NCI-H345 treated with DMSO at 0.1 percent for 48 hours (cell line): ENCODE data around the gene MOG.
"Not testable (repeated sequence)": the region's sequence is repeated elsewhere in the genome, so short reads cannot be mapped to it uniquely, and the experiment has no call there.

Experiments used
- DNase-seq: peaks from one replicate; lab custom pipeline; 2025; ENCODE audit not compliant: unreplicated experiment; lab: John Stamatoyannopoulos, UW

Gene MOG

DNA sequence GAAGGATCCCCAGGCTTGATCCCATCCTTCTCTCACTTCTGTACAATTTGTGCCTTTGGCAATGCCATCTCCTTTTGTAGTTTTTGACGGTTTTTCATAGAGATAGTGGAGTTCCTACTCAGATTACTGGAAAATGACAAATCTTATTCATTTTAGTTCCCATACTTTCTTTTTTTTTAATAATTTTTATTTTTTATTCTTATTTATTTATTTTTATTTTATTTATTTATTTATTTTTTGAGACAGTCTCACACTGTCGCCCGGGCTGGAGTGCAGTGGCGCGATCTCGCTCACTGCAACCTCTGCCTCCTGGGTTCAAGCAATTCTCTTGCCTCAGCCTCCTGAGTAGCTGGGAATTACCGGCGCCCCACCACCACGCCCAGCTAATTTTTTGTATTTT, 19.6 kb upstream of the MOG start:
- DNase-seq, result no peak

DNA sequence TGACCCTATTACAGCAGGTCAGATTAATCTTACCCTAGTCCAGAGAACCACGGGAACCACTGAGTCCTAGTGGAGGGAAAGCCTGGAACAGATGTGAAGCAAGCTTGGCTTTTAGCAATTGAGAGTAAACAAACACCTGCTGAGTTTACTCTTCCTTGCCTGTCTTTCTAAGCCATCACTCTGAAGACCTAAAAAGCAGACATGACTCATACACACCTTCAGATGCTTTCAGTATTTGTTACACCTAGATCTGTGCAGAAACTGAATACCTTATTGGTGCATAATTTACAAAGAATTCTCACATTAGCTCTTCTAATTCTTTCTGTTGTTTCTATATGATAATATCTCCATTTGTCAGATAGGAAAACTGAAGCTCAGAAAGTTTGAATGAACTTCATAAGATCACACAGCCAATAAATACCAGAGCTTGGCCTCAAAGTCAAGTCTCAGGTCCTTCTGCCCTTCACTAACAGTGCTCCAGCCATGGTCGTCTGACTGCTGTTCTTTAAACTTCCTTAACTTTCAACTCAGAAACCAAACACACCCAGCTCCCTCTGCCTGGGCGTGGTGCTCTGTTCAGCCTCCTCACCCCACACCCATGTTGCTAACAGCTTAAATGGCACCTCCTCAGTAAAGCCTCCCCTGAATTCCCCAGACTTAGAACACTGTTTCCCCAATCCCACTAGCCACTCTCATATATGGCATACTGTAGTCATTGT, 15.3 kb upstream of the MOG start:
- no peak for DNase-seq

DNA sequence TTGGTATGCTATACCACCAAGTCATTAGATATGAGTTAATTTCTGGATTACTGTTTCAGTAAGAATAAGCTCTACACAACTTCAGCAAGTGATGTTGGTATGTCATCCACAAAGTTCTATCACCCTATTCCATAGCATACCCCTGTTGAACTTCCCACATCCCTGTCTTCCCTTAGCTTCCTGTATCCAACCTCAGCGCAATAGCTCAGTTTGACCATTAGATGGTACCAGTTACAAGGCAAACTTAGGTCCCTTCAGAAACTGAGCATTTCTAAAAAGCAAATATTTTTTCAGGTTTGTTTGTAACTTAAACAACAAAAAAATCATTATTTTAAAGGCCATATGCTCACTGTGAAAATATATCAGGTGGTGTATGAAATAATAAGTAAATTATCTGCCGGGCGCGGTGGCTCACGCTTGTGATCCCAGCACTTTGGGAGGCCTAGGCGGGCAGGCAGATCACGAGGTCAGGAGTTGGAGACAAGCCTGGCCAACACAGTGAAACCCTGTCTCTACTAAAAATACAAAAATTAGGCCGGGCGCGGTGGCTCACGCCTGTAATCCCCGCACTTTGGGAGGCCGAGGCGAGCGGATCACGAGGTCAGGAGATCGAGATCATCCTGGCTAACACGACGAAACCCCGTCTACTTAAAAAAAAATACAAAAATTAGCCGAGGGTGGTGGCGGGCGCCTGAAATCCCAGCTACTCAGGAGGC, 8.8 kb upstream of the MOG start:
- peak; percentile 19 for DNase-seq

DNA sequence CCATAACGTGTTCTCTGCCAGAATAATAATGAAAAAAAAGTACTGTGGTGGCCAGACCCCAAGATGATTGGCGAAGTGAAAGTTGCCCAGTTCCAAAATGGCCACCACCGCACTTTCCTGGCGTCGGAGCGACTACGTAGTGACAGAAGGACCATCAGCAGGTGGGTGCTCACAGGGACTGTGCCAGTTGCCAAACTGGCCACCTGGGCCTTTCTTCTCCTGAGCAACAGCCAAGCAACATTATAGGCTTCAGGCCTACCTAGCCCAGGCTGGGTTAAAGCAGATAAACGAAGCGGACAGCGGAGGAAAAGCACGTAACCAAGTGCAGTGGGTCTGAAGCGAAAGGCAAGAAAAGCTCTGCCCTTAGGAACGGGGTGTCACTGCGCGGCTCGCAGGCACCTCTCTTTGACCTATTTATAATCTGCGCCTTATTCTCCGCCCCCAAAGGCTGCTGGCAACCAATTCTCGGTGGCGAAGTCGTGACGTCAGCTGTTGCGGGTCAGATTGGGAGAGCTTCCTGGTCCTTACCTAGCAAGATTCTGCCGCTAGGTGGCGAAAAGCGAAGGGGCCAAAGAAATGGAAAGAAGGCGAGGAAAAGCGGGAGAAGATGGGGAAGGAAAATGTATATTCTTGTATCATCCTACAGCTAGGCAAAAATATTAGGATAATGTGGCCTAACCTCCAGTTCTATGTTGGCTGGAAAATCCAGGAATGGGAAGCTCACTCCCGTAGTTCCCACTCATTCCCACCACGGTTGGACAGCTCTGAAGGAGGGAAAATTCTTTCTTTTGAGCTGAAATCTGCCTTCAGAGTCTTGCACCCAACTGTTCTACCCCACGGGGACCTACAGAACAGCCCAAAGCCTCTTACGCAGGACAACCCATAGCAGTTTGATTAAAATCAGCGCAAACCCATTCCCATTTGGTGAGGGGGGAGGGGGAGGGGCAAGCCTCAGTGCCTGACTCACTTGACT, 6.9 kb upstream of the MOG start:
- DNase-seq, result peak; percentile 98

DNA sequence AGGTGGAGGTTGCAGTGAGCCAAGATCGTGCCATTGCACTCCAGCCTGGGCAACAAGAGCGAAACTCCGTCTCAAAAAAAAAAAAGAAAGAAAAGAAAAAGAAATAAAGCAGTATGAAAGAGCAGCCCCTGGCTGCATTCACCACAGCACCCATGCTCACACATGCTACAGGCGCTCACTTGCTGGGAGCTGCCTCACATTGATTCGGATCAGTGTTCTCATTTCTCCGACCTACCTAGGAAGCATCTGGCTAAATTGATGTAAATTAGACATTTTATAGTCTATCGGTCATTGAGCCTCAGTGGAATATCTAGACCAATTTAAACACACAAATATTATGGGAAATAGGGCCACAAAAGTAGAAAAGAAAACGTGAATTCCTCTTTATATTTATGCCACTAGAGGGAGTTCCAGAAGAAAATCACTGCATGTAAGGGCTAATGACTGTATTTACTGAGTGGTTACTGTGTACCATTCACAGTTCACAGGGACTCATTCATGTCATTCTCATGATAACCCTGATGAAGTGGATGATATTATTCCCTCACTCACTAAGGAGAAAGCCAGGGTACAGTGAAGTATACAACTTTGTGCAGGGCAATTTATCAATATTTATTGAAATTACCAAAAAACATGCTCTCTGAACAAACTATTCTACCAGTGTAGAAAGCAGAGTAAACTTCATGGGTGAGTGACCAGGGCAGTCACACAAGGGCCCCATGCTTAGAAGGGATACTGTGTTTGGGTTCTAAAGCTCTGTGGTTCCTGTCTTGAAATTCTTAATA, 5.3 kb upstream of the MOG start:
- peak; percentile 51 for DNase-seq

DNA sequence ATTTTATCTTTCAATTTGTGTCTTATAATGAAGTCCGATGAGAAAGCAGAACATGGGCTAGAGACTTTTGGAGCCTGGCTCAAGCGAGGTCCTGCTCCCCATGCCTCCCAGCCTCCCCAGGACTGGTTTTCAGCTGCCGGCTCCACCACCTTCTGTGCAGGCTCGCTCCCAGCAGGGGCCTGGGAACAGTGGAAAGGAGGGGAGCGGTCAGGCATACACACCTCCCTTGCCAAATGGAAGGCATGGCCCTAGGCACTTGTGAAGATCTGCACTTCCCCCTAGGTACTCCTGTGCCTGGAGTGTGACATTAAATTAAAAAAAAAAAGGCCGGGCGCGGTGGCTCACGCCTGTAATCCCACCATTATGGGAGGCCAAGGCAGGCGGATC, 4.7 kb upstream of the MOG start:
- no peak for DNase-seq

DNA sequence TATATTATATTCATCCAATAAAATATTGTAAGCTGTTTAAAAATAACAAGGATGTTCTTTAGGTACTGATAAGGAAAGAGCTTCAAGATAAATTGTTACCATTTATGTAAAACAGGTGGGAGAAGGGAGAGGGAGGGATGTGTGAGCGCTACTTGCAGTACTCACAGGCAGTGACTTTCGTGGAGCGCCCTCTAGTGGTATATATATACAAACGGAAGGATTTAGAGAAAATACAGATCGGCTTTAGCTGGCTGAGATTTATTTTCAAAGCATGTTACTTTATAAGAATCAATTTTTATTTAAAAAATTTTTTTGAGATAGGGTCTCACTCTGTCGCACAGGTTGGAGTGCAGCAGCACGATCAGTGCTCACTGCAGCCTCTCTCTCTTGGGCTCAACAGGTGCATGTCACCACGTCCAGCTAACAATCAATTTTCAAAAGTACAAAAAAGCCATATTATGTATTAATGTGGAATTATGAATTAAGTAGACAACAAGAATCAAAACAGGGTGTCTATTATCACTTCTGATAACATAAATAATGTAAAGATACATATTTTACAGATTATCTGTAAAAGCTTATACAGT, 3.3 kb upstream of the MOG start:
- peak; percentile 74 for DNase-seq

DNA sequence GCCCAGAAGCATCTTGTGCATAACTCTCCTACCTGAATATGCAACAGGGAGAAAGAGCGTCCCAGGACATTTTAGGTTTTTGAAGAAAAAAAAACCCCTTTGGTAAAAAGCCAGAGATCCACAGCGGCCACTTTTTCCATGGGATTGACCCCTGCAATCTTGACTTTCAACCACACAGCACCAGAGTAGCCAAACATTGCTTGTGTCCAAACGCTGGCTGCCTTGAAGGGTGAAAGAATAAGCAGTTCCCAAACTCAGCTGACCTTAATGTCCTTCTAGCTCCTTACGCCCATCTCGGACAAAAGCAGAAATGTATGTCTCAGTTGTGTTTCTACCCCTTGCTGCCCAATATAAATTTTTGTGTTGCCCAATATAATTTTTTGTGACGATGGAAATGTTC, 1.2 kb upstream of the MOG start:
- no peak for DNase-seq

DNA sequence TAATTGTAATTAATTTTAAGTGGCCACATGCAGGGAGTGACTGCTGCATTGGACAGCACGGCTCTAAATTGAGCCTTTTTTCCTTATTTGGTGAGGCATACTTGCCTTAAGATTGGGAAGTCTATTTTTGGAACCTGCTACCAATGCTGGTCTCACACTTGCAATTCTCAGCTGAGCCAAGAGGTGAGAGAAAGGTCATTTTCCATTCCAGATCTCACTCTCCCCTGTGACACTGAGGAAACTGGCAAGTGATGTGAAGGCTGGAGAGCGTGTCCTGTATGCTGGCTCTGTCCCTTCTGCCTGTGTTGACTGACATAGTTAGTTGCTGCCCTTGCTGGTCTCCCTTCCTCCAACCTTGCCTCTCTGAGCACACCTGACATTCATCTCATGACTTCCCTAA, 735 bp upstream of the MOG start:
- DNase-seq, result no peak

DNA sequence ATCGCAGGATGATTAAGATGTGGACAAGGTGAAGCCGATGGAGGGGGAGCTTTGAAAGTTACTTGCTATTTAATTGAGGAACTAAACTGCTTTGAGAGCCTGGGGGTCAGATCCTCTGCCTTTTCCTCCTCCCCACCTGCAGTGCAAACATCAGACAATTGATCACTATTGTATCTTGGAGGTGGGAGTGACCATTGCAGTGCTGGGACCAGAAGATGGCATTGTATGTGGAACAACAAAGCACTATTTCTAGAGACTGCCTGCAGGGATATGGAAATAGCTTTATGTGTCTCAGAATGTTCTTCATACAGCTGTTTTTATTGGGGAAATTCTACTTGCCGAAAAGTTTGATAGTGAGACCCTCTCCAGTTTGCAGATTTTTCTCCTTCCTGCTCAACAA, 4.2 kb downstream of the MOG start:
- no peak for DNase-seq

DNA sequence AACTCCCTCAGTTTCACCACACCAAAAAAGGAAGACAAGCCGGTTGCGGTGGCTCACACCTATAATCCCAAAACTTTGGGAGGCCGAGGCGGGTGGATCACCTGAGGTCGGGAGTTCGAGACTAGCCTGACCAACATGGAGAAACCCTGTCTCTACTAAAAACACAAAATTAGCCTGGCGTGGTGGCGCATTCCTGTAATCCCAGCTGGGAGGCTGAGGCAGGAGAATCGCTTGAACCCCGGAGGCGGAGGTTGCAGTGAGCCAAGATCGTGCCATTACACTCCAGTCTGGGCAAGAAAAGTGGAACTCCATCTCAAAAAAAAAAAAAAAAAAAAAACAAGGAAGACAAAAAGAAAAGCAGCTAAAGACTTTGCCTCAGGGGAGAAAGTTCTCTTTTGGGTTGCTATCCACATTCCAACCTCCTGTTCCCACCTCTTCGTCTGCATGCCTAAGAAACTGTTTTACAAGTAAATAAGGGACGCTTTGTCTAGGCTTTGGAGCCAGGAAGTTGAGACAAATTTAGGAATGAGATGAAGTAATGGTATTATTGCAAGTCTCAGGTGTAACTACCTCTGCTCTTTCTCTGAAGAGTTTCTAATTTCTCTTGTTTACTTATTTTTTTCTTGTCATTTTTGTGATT, 4.7 kb downstream of the MOG start:
- not testable (repeated sequence) for DNase-seq

DNA sequence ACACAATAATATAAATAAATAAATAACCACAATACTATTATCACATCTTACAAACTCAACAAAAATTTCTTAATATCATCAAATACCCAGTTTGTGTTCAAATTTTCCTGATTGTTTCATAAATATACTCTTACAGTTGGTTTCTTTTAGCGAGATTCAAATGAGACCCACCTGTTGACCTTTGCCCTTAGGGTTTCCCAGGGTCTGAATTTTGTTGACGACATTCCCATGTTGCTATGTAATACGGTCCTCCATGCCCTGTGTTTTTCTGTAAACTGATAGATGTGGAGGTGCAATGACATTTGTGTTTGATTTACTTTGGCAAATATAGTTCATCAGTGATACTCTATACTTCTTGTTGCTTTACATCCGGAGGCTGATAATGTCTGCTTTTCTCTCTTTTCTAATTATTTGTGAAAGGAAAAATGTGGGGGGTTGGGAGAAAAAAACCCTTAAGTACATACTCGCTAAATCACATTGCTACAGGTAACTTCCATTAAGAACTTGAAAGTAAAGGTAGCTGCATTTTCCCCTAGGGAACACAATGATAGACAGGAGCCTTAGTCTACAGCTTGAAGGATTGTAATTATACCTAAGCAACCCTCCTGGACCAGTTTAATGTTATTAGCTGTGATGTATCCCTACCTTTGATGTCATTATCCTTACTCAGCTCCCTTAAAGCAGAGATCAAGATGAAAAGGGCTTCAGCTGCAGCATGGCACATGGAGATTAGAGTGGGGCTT, 6.6 kb downstream of the MOG start:
- no peak for DNase-seq

DNA sequence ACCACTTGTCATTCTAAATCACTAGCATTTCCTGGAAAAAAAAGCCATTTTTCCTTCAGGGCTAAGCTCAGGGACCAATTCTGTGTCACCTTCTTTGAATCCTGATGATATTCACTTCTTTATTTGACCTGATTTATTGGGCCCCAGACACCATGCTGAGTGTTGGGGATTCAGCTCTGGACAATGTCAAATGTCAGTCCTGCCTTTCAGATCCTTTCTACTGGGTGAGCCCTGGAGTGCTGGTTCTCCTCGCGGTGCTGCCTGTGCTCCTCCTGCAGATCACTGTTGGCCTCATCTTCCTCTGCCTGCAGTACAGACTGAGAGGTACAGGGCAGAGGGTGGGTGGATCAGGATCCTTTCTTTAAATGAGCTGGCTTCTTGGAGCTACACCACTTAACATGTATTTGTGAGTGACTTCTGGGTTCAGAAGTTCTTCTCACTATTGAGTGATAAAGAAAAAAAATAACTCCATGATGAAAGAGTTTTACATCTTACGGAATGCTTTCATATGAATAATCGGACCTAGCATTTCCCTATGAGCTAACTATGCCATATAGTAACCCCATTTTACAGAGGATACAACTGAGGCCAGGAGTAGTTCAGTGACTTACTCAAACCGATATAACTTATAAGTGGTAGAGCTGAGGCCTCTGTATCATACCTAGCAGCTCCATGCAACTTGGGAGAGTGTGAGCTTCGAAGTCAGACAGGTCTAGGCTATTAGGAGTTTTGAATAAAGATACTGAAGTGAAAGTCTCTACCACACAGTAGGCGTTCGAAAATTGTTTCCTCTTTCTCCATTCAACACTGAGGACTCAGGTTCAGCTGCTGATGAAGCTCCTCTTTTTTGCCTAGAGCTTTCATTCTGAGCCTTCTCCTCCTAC, 9.3 kb downstream of the MOG start:
- no peak for DNase-seq

DNA sequence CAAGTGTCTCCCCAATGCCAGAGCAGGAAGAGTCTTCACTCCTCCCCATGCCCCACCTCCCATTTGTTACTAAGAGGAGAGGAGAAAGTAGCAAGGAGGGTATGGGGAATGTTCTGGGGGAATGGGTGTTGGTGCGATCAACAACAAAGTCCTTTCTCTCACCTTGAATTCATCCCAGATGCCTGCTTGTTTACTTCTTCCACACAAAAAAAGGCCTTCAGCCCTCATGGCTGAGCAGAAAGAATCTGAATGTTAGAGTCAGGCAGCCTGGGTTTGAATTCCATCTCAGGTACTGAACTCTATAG, 9.9 kb downstream of the MOG start:
- DNase-seq, result no peak

DNA sequence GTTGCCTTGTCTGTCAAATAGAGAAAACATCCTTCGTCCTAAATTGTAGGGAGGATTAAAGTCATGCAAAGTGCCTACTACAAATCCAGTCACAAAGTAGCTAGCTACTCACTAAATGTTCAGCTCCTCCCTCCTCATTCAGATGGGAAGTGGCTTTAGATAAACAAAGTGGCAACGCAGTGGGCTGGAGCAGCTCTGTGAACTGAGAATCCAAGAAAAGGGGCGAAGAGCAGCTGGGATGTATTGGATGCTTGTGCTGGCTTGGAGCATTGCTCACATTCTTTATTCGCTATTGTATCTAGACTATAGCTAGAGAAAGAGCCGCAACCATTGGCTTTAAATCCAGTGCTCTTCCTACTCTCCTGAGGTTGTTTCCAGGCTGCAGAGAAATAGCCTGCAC, 10.3 kb downstream of the MOG start:
- no peak for DNase-seq

DNA sequence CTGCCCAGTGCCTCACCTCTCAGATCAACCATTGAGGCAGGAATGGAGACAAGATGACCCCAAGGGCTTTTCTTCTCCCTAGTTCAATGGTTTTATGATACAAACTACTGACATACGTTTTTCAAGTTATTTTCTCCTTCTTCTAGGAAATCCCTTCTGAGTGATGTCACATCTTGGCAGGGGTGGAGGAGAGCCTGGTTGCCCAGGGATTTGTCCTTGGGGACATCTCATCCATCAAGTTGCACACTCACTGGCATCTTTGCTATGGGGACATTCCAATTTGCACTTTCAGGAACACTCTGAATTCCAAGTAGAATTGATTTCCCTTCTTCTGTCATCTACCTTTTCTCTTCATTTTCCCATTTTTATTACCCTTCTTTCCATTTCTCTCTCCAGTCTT, 14.1 kb downstream of the MOG start:
- no peak for DNase-seq

DNA sequence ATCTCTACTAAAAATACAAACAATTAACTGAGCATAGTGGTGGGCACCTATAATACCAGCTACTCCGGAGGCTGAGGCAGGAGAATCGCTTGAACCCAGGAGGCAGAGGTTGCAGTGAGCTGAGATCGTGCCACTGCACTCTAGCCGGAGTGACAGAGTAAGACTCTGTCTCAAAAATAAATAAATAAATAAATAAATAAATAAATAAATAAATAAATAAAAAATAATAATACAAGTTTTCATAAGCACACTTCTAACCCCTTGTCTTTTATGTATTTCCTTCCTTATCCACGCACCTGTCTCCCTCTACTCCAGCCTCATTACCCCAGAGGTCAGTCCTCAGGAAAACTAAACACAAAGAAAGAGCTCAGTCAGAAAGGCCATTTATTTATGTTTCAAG, 15.2 kb downstream of the MOG start:
- not testable (repeated sequence) for DNase-seq

DNA sequence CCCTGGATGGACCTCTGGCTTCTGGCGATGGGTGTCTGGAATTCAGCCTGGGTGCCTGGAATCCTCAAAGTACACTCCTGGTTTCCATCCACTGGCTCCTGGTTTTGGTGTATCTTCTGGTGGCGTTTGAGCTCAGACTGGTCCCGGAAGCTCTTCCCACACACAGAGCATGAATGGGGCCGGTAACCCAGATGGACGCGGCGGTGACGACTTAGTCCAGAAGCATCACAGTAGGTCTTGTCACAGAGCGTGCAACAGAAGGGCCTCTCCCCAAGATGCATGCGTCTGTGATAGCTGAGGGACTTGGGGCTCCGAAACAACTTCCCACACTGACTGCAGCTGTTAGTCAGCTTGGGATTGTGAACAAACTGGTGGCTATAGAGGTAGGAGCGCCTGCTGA, 16.3 kb downstream of the MOG start:
- no peak for DNase-seq

DNA sequence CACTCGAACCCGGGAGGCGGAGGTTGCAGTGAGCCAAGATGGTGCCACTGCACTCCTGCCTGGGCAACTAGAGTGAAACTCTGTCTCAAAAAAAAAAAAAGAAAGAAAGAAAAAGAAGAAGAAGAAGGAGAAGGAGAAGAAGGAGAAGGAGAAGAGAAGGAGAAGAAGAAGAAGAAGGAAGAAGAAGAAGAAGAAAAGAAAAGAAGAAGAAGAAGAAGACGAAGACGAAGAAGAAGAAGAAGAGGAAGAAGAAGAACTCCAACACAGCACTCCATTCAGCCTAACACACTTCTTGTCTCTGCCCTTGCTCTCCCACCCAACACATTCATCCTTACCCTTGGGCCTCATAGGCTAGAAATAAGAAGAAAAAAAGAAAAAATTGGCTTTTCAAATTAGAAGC, 17.1 kb downstream of the MOG start:
- DNase-seq, result no peak
